Ishikawa (cell line): ENCODE results near the gene GRIK4.

ENCODE experiments used
- EP300 ChIP-seq: IDR thresholded peaks from 2 replicates; pipeline ENCODE4 v1.6.1; 2012; ENCODE audit warnings: borderline replicate concordance
- FOXM1 ChIP-seq: IDR thresholded peaks from 2 replicates; pipeline ENCODE4 v1.6.1; 2012; ENCODE audit warnings: low read depth, borderline replicate concordance
- MAX ChIP-seq: IDR thresholded peaks from 2 replicates; pipeline ENCODE4 v1.6.1; 2012
- NFIC ChIP-seq: IDR thresholded peaks from 2 replicates; pipeline ENCODE4 v1.6.1; 2012
- TCF12 ChIP-seq: IDR thresholded peaks from 2 replicates; pipeline ENCODE4 v1.6.1; 2012; ENCODE audit warnings: low read depth
- TEAD4 ChIP-seq: IDR thresholded peaks from 2 replicates; pipeline ENCODE4 v1.6.1; 2012

- TF ChIP-seq FOXM1 (no peak), EP300 (no peak), MAX (no peak), TEAD4 (no peak), NFIC (no peak), TCF12 (no peak)
Observed at GRCh38 chr11:120578596-120579154, 67.1 kb downstream of the GRIK4 start.
